Measurements from ENCODE around the gene ADGRL3.

DNA sequence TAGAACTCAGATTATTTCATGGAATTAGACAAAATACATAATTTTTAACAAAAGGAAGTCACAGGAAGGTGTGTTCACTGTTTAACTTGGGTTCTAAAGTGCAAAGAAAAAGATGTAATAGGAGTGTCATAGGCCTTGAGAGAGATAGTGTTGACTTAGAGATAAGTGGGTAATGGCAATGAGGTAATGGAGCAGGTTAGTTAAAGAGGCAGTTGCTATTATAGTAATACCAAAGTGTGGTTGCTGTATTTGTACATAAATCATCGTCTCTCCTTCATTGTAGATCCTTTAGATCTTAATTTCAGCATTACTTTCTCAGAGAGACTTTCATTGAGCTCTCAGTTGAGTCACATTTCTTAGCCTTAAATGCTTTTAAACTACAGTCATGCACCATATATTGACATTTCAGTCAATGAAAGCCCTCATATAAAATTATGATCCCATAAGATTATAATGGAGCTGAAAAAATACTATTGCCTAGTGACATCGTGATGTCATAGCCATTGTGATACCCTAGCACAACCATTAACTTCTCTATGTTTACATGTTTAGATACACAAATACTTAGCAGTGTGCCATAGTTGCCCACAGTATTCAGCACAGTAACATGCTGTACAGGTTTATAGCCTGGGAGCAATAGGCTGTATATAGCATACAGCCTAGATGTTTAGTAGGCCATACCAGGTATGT lies 245.4 kb downstream of the ADGRL3 start:
- TF ChIP-seq EP300 (IDR thresholded peaks at IDR 0.05) = no peak
- TF ChIP-seq, protein P1, sequence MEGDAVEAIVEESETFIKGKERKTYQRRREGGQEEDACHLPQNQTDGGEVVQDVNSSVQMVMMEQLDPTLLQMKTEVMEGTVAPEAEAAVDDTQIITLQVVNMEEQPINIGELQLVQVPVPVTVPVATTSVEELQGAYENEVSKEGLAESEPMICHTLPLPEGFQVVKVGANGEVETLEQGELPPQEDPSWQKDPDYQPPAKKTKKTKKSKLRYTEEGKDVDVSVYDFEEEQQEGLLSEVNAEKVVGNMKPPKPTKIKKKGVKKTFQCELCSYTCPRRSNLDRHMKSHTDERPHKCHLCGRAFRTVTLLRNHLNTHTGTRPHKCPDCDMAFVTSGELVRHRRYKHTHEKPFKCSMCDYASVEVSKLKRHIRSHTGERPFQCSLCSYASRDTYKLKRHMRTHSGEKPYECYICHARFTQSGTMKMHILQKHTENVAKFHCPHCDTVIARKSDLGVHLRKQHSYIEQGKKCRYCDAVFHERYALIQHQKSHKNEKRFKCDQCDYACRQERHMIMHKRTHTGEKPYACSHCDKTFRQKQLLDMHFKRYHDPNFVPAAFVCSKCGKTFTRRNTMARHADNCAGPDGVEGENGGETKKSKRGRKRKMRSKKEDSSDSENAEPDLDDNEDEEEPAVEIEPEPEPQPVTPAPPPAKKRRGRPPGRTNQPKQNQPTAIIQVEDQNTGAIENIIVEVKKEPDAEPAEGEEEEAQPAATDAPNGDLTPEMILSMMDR (IDR thresholded peaks at IDR 0.05) = no peak
- TF ChIP-seq POLR2A (IDR thresholded peaks at IDR 0.05) = no peak
